CD4-positive, alpha-beta T cell treated with Interleukin-2 at 100 ng/mL for 4 hours (primary cell): ENCODE data around the gene SMYD2.

Experiments used
- DNase-seq: peaks from one replicate; pipeline ENCODE4 v3.0.0-alpha.2; 2020; ENCODE audit warnings: low spot score

Gene SMYD2

GRCh38 chr1:214281021-214281719, at the start of gene SMYD2:
Gene SMYD2 (plus strand): TSS chr1:214281159. CDS start chr1:214281255, 96 bp downstream.
- DNase-seq = peak; percentile 69

- no peak for DNase-seq
These were observed 46.9 kb upstream of the SMYD2 start for GRCh38 chr1:214233856-214234634.

GRCh38 chr1:214234635-214235025, 46.3 kb upstream of the SMYD2 start:
- no peak for DNase-seq

GRCh38 chr1:214236477-214236876, 44.5 kb upstream of the SMYD2 start:
- no peak for DNase-seq

GRCh38 chr1:214241060-214241459, 39.9 kb upstream of the SMYD2 start:
- no peak for DNase-seq

GRCh38 chr1:214244252-214244651, 36.7 kb upstream of the SMYD2 start:
- no peak for DNase-seq

GRCh38 chr1:214244841-214245240, 36.1 kb upstream of the SMYD2 start:
- no peak for DNase-seq

GRCh38 chr1:214247501-214248041, 33.4 kb upstream of the SMYD2 start:
- no peak for DNase-seq

- DNase-seq = no peak
These were observed 32.5 kb upstream of the SMYD2 start for GRCh38 chr1:214248311-214249085.

- no peak for DNase-seq
These were observed 31.3 kb upstream of the SMYD2 start for GRCh38 chr1:214249651-214250050.

GRCh38 chr1:214251354-214251753, 29.6 kb upstream of the SMYD2 start:
- no peak for DNase-seq

- no peak for DNase-seq
These were observed 25.4 kb upstream of the SMYD2 start for GRCh38 chr1:214255509-214255908.

- no peak for DNase-seq
These were observed 21.5 kb upstream of the SMYD2 start for GRCh38 chr1:214259353-214259977.

- no peak for DNase-seq
These were observed 20.3 kb upstream of the SMYD2 start for GRCh38 chr1:214260561-214261205.

GRCh38 chr1:214261206-214262123, 19.5 kb upstream of the SMYD2 start:
- DNase-seq = peak; percentile 84

- no peak for DNase-seq
These were observed 16.8 kb upstream of the SMYD2 start for GRCh38 chr1:214264196-214264595.

GRCh38 chr1:214264976-214265375, 16.0 kb upstream of the SMYD2 start:
- DNase-seq = no peak

- DNase-seq = no peak
These were observed 10.8 kb upstream of the SMYD2 start for GRCh38 chr1:214270097-214270650.

GRCh38 chr1:214271174-214271858, 9.6 kb upstream of the SMYD2 start:
- no peak for DNase-seq
